Upper lobe of left lung (tissue), 6 donors: ENCODE measurements around the gene CRTC1. TPM values are rescaled to one million over a fixed set of nuclear protein-coding genes. Genes with fewer than 3 reads are reported as not detected.

ENCODE experiments used
- ATAC-seq, 2 donors: fragments of 200-7000 bp; cut with Tn5 transposase; one replicate each; pipeline ENCODE4 v1.9.1; 2022; ENCODE audit warnings: mild to moderate bottlenecking in 2 of 2, moderate library complexity in 2 of 2; ENCODE audit not compliant: low FRiP score in 2 of 2
- DNase-seq, 2 donors: peaks; one replicate each; pipeline ENCODE4 v3.0.0-alpha.2; 2019 to 2020
- H3K27ac ChIP-seq, 4 donors: fragments of 200-600 bp; sonication (generic); one replicate each; pipeline ENCODE4 v1.5.1; 2016 to 2019
- H3K27me3 ChIP-seq, 4 donors: fragments of 200-600 bp; sonication (generic); one replicate each; pipeline ENCODE4 v1.5.1; 2017 to 2019
- H3K36me3 ChIP-seq, 4 donors: fragments of 200-600 bp; sonication (generic); one replicate each; pipeline ENCODE4 v1.5.1; 2016 to 2019
- H3K4me1 ChIP-seq, 4 donors: fragments of 200-600 bp; sonication (generic); one replicate each; pipeline ENCODE4 v1.5.1; 2018 to 2019
- H3K4me3 ChIP-seq, 4 donors: fragments of 200-600 bp; sonication (generic); one replicate each; pipeline ENCODE4 v1.5.1; 2017 to 2019; ENCODE audit warnings: mild to moderate bottlenecking in 2 of 4, moderate library complexity in 1 of 4
- H3K9me3 ChIP-seq, 4 donors: fragments of 200-600 bp; sonication (generic); one replicate each; pipeline ENCODE4 v1.5.1; 2018 to 2019
- EP300 ChIP-seq, 4 donors: sonication (generic); formaldehyde crosslinking; IDR thresholded peaks; one replicate each; pipeline ENCODE4 v1.5.1; 2017; ENCODE audit warnings: antibody characterized with exemption in 4 of 4, control low read depth in 2 of 4
- POLR2A ChIP-seq, 4 donors: fragments of 450-650 bp; IDR thresholded peaks; one replicate each; pipeline ENCODE4 v1.5.1; 2016 to 2017; ENCODE audit warnings: antibody characterized with exemption in 4 of 4, mild to moderate bottlenecking in 2 of 4
- POLR2AphosphoS5 ChIP-seq, 2 donors: sonication (generic); formaldehyde crosslinking; IDR thresholded peaks; one replicate each; pipeline ENCODE4 v1.5.1; 2017; ENCODE audit warnings: antibody characterized with exemption in 2 of 2
- WGBS, 2 donors: methylation state at CpG; one replicate each; pipeline ENCODE4 v1.1.5; 2017 to 2018; 5-methylcytosine and 5-hydroxymethylcytosine counted together
- total RNA-seq, 6 donors: library from RNA; depleted of rRNA in 4 of 6; stranded (reverse); fragments of >200 nt in 4 of 6; gene quantifications; one replicate each; pipeline versions ENCODE4 v1.1.0 to v1.2.1, GENCODE V29; 2016 to 2021
- TF ChIP-seq, protein P1 (sequence below), 6 experiments: fragments of 450-650 bp in 4 of 6; fragments of 200-600 bp in 2 of 6; sonication (generic) in 2 of 6; IDR thresholded peaks; one replicate each; pipeline ENCODE4 v1.5.1; 2016 to 2019; ENCODE audit warnings: antibody characterized with exemption in 6 of 6
- donor health status: DM: no; HTN: no; CAD: no; lungs with moderate emphysema.
- donor health status: DM: no; HTN: yes; CAD: no; lungs with severe emphysema.

CRTC1 gene
- total RNA-seq, 6 donors from 2014 or later = 5.9 to 27.2 (median 15.6) TPM

DNA sequence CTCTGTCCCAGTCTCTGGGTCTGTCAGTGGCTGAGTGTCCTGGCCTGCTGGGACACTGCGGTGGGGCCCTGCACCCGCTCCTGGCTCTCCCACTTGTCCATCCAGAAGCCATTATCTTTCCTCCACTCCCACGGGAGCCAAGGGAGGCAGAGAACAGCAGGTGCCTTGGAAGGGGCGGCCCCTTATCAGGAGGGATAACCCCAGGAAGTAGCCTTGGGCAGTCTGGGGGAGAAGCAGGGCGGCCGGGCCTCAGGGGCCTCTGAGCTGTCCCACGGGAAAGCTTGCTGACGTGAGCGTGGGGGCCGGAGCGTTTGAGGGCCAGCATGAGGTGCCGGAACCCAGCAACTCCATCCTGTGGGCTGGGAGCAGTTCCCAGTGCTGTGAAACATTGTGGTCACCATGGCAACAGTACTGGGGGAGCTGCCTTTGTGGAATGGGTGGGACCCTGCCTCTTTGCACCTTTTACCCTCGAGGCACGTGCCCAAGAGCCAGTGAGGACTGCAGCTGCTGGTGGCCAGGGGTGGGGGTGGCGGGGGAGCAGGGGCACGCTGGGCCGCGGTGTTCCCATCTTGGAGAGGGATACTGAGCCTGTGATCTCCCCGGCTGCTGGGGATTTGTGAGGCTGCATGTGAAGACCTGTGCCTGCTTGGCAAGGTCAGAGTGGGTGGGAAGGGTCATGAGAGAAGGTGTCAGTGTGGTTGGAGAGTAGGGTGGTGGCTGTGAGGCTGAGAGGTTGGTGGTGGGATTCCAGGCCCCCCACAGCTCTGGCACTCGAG, 25.7 kb upstream of the CRTC1 start:
- H3K27ac ChIP-seq = peak overlapping the region in 3 of 4 donors; percentile 35 to 74 (median 57)
- TF ChIP-seq POLR2AphosphoS5 (IDR thresholded peaks at IDR 0.05) = peak in 1 of 2 donors; percentile 26
- TF ChIP-seq EP300 (IDR thresholded peaks at IDR 0.05) = no peak
- TF ChIP-seq POLR2A (IDR thresholded peaks at IDR 0.05) = no peak
- TF ChIP-seq, protein P1, sequence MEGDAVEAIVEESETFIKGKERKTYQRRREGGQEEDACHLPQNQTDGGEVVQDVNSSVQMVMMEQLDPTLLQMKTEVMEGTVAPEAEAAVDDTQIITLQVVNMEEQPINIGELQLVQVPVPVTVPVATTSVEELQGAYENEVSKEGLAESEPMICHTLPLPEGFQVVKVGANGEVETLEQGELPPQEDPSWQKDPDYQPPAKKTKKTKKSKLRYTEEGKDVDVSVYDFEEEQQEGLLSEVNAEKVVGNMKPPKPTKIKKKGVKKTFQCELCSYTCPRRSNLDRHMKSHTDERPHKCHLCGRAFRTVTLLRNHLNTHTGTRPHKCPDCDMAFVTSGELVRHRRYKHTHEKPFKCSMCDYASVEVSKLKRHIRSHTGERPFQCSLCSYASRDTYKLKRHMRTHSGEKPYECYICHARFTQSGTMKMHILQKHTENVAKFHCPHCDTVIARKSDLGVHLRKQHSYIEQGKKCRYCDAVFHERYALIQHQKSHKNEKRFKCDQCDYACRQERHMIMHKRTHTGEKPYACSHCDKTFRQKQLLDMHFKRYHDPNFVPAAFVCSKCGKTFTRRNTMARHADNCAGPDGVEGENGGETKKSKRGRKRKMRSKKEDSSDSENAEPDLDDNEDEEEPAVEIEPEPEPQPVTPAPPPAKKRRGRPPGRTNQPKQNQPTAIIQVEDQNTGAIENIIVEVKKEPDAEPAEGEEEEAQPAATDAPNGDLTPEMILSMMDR (IDR thresholded peaks at IDR 0.05) = no peak
- H3K4me3 ChIP-seq = no peak overlapping the region
- H3K4me1 ChIP-seq = peaks cover 6 to 26% (median 9%) of the 10 kb centered on the region in 4 donors
- peak in 1 of 2 donors; percentile 18 for ATAC-seq
- H3K9me3 ChIP-seq = no peaks in the 10 kb centered on the region
- 76 to 78% methylated on average over 14 to 20 of the region's 20 CpGs for WGBS, 2 donors
- no peaks in the 10 kb centered on the region for H3K27me3 ChIP-seq
- peak in 1 of 2 donors; percentile 83 for DNase-seq
- H3K36me3 ChIP-seq = peaks cover 0 to 3% (median 0%) of the 10 kb centered on the region in 4 donors

DNA sequence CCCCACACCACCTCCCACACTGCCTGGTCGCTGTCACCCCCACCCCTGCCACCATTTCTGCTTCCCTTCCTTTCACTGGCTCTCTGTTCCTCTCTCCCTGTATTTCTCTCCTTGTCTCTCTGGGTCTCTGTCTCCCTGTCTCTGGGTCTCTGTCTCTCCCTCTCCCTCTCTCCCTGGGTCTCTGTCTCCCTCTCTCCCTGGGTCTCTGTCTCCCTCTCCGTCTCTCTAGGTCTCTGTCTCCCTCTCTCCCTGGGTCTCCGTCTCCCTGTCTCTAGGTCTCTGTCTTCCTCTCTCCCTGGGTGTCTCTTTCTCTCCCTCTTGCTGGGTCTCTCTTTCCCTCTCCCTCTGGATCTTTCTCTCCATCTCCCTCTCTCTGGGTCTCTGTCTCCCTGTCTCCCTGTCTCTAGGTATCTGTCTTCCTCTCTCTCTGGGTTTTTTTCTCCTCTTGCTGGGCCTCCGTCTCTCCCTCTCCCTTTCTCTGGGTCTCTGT, 25.1 kb upstream of the CRTC1 start:
- no peak overlapping the region for H3K4me3 ChIP-seq
- no peaks in the 10 kb centered on the region for H3K27me3 ChIP-seq
- 71 to 87% methylated on average over 4 of the region's 4 CpGs for WGBS, 2 donors
- no peak for DNase-seq
- H3K27ac ChIP-seq = peak overlapping the region; percentile 35 to 74 (median 58)
- H3K4me1 ChIP-seq = peaks cover 6 to 30% (median 12%) of the 10 kb centered on the region in 4 donors
- H3K36me3 ChIP-seq = peaks cover 0 to 3% (median 0%) of the 10 kb centered on the region in 4 donors
- H3K9me3 ChIP-seq = no peaks in the 10 kb centered on the region
- ATAC-seq = no peak
- TF ChIP-seq, protein P1 (IDR thresholded peaks at IDR 0.05) = no peak
- no peak for TF ChIP-seq POLR2A (IDR thresholded peaks at IDR 0.05)
- no peak for TF ChIP-seq POLR2AphosphoS5 (IDR thresholded peaks at IDR 0.05)
- no peak for TF ChIP-seq EP300 (IDR thresholded peaks at IDR 0.05)

DNA sequence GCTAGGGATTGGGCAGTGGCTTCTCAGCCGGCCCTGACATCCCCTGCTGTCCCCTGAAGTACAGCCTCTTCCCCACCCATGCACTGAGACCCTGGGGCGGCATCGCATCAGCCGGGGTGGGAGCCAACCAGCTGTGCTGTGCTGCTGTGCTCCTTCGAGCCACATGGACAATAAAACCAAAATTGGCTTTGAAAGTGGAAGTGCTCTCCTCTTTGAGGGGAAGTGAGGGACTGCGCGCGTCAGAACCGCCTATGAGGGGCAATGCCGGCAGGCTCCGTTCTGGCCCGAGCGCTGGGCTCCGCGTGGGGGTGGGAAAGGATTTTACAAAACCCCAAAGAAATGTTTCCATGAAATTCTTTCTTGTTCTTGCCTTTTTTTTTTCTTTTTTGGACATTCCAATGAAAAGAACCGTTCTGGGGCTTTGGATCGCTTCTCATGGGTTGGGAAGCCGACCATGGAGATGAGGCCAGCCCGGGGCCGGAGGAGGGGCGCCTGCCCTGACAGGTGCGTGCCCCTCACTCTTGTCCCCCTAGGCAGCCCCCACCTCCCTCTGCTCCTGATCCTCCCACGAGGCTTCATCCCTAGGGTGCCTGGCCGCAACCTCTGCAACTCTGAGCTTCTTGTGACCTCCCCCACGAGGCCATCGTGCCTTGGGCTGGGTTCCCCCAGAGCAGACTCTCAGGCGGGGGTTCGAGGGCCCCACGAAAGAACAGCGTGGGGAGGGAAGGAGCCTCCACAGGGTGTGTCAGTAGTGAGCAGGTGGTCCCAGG, 24.0 kb upstream of the CRTC1 start:
- peak in 1 of 2 donors; percentile 87 for DNase-seq
- ATAC-seq = peak in 1 of 2 donors; percentile 72
- no peak for TF ChIP-seq EP300 (IDR thresholded peaks at IDR 0.05)
- TF ChIP-seq, protein P1 (IDR thresholded peaks at IDR 0.05) = peak in 1 of 6 experiments; percentile 11
- peaks cover 6 to 30% (median 12%) of the 10 kb centered on the region in 4 donors for H3K4me1 ChIP-seq
- no peaks in the 10 kb centered on the region for H3K9me3 ChIP-seq
- H3K27me3 ChIP-seq = no peaks in the 10 kb centered on the region
- 65 to 77% methylated on average over 29 to 30 of the region's 30 CpGs for WGBS, 2 donors
- H3K27ac ChIP-seq = peak overlapping the region; percentile 35 to 74 (median 58)
- peaks cover 0 to 4% (median 1%) of the 10 kb centered on the region in 4 donors for H3K36me3 ChIP-seq
- no peak overlapping the region for H3K4me3 ChIP-seq

DNA sequence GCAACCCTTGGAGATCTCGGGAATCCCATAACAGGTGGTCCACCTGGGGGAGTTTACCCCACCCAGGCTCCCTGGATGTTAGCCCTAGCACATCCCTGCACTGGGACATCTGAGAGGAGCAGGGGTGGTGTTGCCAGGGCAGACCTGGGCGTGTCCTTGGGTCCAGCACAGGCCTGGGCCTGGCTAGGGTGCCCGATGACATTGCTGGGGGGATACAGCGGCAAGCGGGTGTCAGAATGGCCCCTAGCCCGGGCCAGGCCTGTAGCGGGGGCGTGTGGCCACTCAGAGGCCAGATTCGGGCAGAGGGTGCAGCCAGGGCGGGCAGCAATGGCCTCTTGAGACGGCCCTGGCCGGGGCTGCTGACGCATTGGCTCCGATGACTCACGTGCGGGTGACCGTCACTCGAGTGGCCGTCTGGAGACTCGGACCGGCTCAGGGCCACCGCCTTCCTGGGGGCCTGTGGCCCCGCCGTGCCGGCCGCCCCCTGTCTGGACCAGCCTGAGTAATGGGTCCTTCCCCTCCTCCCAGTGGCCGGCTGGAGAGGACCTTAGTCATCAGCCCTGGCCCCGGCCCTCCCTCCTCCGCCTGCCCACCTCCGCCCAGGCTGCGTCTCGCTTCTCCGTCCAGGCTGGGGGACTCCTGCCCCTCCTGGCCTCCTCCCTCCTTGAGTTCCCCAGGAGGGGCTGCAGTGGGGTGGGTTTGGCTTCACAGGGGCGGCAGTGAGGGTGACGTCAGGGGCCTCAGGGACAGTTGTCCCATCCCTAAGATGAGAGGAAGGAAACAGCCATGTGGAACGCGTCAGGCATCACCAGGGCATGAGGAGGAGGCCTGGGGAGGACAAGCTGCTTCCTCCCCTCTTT, 23.2 kb upstream of the CRTC1 start:
- Histone ChIP-seq H3K36me3 (peaks cover 0 to 6% (median 3%) of the 10 kb centered on the region in 4 donors), H3K27me3 (no peaks in the 10 kb centered on the region), H3K9me3 (no peaks in the 10 kb centered on the region), H3K4me3 (no peak overlapping the region), H3K27ac (peak overlapping the region; percentile 44 to 74 (median 58)), H3K4me1 (peaks cover 6 to 30% (median 12%) of the 10 kb centered on the region in 4 donors)
- 76 to 89% methylated on average over 6 to 31 of the region's 37 CpGs for WGBS, 2 donors
- DNase-seq = peak; percentile 50 to 89
- ATAC-seq = peak; percentile 51 to 88
- peak in 1 of 4 donors; percentile 14 for TF ChIP-seq POLR2A (IDR thresholded peaks at IDR 0.05)
- TF ChIP-seq, protein P1 (IDR thresholded peaks at IDR 0.05) = no peak
